NT2/D1 (cell line): Measurements from ENCODE around the gene SGPL1.

Source experiments
- SUZ12 ChIP-seq: IDR thresholded peaks from 2 replicates; pipeline ENCODE4 v1.6.1; 2011; ENCODE audit not compliant: insufficient read length, insufficient read depth; ENCODE audit errors: extremely low read depth
- YY1 ChIP-seq: IDR thresholded peaks from 2 replicates; pipeline ENCODE4 v1.6.1; 2011; ENCODE audit not compliant: insufficient read length, insufficient read depth

GRCh38 chr10:70772627-70773026 is 43.1 kb upstream of the SGPL1 start:
- TF ChIP-seq YY1 (no peak), SUZ12 (no peak)
